Stimulated activated CD8-positive, alpha-beta memory T cell treated with anti-CD3 and anti-CD28 coated beads, Interleukin-7, amount 100 ng/mL, for 1 hour (primary cell): ENCODE data around the gene PPIL3.

ENCODE experiments used
- DNase-seq, 2 donors: peaks; one replicate each; pipeline ENCODE4 v3.0.0-alpha.2; 2020; ENCODE audit warnings: low read depth in 2 of 2

The PPIL3 gene

DNA sequence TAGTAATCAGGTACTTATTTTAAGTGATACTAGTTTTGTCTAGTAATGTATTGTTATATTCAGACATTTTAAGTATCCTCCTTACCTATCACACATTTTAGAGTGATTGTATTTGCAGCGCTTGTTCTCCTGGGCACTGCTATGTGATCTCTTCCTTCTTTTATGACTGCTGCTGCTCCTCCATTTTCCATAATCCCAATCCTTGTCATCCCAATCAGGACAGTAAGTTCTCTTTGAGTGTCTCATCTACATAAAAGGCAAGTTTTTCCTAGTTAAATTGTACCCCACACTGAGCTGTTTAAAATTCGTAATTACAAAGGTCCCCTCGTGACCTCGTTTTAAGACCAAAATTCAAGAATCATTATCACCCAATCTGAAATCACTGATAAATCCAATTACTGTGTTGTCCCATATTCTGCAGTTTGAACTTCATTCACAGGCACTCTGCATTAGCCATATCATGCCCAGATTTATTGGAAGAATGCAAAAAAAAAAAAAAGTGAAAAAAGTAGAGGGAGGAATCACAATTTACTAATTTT lies 27.2 kb downstream of the PPIL3 start:
- no peak for DNase-seq

DNA sequence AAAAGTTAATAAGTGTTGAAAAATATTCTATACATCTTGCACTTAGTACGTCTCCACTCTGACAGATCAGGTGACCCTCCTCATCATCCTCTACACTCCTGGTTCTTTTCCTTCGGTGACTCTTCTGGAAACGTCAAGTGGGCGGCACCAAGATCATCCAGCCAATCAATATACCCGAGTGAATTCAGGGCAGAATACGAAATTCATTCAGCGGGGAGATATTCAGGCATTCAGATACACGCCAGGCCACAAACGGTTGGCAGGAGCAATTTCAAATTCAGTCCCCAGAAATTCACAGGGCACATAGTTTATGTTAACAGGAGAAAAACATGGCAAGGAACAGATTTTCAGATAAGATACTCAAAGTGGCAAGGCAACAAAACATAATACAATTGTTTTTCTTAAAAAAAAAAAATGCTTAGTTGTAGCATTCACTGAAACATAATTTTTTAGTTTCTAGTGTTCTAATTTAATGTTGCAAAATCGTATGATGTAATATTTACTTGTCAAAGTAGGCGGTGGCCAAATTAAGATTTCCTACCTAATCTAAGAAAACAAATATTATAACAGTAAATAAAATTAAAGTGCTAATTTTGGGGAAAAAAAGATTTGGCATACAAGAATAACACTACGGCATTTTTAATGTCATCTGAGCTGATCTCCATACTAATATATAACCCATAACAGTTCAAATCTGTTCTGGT lies 28.6 kb downstream of the PPIL3 start:
- no peak for DNase-seq

DNA sequence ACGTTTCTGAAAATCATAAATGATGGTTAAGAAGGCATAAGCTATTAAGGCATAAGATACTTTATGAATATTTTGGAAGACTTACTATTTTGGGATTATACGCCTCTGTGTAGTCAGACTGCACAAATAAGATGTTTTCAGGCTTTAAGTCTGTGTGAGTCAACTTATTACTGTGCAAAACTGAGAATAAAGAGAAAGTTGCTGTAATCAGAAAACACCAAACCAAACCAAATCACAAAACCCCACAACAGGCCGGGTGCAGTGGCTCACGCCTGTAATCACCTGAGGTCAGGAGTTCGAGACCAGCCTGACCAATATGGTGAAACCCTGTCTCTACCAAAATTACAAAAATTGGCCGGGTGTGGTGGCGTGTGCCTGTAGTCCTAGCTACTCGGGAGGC lies 32.1 kb downstream of the PPIL3 start:
- no peak for DNase-seq

DNA sequence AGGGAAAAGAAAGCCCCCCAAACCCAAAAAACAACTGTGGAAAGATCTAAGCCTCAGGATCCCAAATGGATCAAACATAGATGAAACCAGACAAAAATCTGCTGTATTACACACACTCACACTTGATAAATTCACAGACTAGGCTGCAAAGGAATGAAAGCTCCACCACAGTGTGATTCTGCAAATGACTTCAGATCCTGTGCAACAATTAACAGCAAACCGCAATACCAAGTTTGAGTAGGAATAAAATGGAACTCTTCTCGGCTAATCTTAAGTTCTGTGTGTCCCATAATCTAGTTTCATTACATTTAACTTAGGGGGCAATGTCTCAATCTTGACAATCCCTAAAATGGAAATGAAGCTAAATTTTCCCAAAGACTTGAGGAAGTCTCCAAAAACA lies 36.3 kb downstream of the PPIL3 start:
- no peak for DNase-seq

DNA sequence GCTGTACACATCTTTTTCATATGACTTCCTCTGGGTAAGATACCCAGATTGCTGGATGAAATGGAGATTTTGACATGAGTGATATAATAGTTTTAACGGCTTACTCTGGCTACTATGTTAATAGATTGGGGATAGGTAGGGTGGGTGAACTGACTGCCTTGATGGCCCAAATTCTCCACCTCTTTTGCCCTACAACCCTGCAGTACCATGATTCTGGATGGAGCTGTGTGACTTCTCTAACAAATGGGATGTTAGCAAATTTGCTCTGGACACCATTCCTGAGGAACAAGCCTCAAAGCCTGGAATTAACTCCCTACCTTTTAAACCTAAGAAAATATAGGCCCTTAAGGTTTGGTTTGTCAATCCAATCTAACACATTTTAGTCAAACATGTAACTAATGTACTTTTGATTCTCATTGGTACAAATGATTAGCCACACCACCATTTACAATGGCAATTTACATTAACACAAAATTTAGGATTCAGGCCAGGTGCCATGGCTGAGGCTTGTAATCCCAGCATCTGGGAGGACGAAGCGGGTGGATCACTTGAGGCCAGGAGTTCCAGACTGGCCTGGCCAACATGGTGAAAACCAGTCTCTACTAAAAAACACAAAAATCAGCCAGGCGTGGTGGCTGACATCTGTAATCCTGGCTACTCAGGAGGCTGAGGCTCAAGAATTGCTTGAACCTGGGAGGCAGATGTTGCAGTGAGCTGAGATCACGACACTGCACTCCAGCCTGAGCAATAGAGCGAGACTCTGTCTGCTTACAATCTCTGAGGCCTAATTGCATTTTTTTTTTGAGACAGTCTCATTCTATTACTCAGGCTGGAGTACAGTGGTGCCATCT lies 37.3 kb downstream of the PPIL3 start:
- DNase-seq: no peak

DNA sequence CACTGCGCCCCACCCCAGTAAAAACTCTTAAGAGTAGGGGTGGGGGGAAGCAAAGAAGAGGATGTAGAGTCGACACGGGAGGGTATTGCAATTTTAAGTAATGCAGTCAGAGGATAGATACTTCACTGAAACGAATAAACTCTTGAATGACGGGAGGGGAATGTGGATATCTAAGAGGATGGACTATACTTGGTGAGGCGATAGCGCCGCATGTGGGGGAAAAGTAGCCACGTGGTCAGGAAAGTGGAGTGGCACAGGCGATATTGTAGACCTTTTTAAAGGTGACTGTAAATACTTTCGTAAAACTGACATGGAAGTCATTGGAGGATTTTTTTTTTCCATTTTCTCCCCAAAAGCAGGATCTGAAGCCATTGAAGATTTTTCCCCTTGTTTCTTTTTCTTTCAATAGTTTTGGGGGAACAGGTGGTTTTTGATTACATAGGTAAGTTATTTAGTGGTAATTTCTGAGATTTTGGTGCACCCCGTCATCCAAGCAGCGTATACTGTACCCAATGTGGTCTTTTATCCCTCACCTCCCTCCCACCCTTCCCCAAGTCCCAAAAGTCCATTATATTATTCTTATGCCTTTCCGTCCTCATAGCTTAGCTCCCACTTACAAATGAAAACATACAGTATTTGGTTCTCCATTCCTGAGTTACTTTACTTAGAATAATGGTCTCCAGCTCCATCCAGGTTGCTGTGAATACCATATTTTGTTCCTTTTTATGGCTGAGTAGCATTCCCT lies 38.2 kb downstream of the PPIL3 start:
- DNase-seq: no peak

DNA sequence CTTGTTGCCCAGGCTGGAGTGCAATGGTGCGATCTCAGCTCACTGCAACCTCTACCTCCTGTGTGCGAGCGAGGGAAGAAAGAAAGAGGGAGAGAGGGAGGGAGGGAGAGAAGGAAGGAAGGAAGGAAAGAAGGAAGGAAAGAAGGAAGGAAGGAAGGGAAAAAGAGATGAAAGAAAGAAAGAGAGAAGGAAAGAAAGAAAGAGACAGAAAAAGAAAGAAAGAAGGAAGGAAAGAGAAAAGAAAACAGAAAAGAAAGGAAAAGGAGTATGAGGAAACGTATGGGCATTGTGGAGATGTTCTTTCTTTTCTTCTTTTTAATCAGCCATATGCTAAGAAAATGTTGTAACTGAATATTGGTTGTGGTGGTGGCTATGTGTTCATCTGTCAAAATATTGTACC lies 40.9 kb downstream of the PPIL3 start:
- DNase-seq: no peak

DNA sequence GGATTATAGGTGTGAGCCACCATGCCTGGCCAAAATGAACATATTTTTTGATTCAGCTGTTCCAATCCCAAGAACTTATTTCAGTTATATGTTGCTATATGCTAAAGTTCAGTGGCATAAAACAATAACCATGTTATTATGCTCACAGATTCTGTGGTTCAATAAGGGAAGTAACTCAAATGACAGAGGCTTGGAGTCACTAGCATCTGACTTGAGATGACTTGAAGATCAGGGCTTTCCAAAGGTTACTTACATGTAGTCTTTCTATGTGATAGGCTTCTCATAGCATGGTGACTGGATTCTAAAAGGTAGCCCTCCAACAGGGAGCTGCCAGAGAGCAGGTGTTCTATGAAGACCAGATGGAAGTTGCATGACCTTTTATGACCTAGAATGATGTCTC lies 41.6 kb downstream of the PPIL3 start:
- no peak for DNase-seq

DNA sequence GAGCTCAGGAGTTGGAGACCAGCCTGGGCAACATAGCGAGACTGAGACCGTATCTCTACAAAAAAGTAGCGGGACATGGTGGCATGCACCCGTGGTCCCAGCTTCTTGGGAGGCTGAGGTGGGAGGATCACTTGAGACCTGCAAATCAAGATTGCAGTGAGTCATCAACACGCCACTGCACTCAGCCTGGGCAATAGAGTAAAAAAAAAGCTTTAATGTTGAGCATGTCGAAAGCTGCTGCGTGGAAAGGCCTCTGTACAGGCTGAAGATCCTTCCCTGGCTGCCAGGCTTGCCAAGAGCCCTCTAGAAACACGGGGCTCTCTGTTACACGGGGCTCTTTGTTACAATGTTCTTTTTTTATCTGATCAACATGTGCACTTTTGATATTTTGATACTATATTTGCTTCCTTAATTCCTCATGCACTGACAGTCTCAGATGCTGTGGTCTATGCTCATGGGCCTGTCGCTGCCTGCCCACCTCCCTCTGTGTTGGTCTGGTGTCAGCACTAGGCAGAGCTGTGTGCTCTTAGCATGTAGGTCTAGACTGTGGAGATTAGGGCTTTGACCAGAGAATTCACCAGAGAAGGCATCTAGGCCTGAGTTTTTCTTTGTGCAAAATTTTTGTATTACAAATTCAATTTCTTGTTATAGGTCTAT lies 43.1 kb downstream of the PPIL3 start:
- no peak for DNase-seq

DNA sequence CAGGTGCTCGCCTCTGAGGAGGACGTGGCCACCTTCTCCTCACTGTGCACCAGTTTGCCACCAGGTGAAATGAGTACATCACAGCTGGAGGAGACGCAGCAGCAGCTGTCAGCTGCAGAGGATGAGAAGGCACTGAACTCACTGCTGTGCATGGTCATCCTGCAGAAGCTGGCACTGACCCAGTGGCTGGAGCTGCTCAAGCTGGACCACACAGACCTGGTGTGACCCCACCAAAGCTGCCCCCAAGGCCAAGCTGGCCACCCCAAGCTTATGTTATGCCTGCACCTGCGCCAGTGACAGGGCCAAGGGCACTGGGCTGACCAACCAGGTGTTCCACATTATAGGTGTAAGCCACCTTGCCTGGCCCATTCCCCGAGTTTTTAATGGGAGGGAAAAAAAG lies 43.7 kb downstream of the PPIL3 start:
- DNase-seq: no peak

DNA sequence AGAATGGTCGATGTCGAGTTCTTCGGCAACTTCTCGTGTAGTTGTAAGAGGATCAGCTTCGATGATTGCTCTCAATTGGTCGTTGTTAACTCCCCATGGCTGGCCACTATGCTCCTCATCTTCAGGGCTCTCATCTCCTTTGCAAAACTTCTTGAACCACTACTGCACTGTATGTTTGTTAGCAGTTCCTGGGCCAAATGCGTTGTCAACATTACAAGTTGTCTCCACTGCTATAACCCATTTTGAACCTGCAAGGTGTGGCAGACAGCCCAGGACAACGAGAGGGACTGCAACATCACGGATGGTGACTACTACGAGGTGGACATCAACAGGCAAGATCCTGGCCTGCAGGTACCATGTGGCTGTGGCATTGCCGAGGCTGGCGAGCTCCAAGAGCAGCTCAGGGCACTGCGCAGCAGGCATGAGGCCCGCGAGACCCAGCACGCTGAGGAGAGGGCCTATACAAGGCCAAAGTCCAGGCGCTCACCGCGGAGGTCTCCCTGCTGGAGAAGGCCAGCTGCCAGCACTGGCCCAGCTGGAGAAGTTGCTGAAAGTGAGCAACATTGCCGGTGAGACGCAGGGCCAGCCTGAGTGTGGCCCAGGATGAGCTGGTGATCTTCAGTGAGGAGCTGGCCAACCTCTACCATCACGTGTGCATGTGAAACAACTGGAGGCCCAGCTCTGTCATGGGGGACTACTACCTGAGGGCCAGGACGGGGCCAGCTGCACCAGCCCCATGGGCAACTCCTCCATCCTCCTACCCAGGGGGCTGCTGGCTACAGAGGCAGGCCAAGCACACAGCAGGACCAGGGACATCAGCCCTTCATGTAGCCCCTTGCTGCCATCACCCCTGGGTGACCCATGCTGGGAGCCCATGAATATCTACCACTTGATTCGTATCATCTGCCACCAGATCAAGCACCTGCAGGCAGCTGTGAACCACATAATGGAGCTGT lies 44.6 kb downstream of the PPIL3 start:
- no peak for DNase-seq

DNA sequence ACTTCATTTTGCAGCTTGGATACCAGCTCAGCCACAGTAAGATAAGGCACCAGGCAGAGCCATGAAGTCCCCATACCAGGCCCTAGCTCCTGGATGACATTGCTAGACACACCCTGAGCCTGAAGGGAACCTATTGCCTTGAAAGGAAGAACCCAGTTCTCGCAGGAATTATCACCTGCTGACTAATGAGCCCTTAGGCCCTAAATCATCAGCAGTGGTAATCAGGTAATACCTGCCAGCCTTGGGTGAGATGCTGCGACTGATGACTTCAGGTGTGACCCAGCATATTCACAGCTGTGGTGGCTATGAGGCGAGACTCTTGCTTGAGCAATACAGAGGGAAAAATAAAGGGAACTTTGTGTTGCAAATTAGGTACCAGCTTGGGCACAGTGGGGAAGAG lies 49.4 kb downstream of the PPIL3 start:
- DNase-seq: no peak

DNA sequence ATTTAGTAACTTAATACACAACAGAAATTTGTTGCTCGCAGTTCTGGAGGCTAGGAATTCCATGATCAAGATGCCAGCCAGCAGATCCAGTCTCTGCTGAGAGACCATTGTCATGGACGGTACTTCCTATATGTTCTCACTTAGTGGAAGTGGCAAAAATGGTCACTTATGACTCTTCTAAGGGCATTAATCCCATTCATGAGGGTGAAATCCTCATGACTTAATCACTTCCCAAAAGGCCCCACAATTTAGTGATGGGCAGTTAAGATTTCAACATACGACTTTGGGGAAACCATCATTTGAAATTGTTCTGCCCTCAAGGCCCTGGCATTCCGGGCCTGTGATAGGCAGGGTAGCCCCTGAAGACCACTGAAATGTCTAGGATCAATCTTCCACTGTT lies 54.2 kb downstream of the PPIL3 start:
- no peak for DNase-seq

DNA sequence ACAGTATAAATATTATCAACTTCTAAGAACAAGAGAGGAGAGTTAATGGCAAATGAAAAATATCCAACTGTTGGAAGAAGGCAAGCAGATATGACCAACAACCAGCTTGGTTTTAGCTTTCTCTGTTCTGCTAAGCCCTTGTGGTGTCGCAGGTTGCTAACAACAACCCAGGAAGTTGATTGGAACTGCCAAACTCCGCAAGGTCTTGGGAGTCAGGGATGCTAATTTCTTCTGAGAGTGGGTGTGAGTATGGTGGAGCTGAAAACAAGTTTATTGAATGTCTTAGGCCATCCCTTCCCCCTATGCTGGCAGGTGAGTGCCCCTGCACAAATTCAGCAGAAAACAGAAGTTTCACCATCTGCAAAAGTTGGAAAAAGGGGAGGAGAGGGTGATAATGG lies 59.6 kb downstream of the PPIL3 start:
- DNase-seq: no peak

DNA sequence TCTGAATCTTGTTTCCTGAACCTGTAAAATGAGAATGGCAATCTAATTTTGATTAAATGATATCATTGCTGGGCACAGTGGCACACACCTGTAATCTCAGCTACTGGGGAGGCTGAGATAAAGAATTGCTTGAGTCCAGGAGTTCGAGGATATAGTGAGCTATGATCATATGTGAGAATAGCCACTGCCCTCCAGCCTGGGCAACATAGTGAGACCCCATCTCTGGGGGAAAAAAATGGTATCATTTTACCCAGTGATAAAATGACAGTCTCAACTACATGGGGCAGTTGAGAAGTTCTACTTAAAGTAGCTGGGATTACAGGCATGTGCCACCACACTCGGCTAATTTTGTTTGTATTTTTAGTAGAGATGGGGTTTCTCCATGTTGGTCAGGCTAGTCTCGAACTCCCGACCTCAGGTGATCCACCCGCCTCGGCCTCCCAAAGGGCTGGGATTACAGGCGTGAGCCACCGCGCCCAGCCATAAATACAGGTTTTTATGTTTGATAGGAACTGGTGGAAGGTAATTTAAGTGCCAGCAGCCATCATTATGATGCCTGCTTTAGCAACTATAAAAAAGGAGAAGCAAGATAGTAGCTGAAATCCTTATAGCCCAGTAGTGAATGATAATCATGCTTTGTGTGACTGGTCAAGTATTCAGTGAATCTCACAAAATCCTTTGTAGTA lies 60.2 kb downstream of the PPIL3 start:
- DNase-seq: no peak

DNA sequence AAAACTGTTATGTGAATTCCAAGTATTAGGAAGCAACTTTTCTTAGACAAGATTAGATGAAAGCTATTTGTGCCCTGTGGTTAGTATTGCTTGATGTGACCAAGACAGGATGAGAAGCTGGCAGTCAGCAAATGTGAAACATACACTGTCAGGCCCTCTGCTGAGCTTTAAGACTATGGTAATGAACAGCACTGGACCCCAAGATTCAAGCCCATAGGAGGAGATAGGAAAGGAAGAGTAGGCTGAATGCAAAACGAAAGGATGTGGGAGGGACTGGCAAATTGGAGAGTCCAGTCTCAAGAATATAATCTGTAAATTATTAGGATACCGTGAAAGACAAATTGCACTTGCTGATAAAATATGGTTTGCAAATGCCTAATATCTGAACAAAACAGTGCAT lies 60.8 kb downstream of the PPIL3 start:
- no peak for DNase-seq

DNA sequence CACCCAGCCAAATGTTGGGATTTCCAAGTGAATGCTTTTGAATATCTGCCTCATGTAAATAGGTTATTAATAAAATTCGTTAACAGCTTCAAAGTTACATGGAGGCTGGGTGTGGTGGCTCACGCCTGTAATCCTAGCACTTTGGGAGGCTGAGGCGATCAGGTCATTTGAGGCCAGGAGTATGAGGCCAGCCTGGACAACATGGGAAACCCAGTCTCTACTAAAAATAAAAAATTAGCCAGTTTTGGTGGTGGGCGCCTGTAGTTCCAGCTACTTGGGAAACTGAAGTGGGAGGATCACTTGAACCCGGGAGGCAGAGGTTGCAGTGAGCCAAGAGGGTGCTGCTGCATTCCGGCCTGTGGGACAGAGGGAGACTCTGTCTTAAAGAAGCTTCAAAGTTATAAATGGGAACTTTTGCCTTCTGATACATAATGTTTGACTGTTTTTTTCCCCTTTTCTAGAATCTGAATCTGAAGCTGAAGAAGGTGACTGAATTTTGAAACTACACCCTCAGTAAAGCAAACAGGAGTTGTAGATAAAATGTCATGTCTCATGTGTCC lies 67.1 kb downstream of the PPIL3 start:
- DNase-seq: no peak
